Activated CD8-positive, alpha-beta T cell treated with anti-CD3 and anti-CD28 coated beads for 36 hours (primary cell): Measurements from ENCODE around the gene MYOZ3. TPM values are rescaled to one million over a fixed set of nuclear protein-coding genes. Genes with fewer than 3 reads are reported as not detected.

Experiments
- ATAC-seq: fragments of 200-7000 bp; cut with Tn5 transposase; one replicate; pipeline ENCODE4 v1.10.0; 2021; ENCODE audit warnings: mild to moderate bottlenecking, moderate library complexity
- CTCF ChIA-PET: fragments of 350-600 bp; sonication (Branson Sonifier 250); formaldehyde crosslinking; loops from one replicate; lab custom pipeline; 2021; ENCODE audit warnings: antibody characterized with exemption; lab: Charles Lee
- POLR2A ChIA-PET: fragments of 350-600 bp; sonication (Branson Sonifier 250); formaldehyde crosslinking; loops from one replicate; lab custom pipeline; 2021; ENCODE audit warnings: antibody characterized with exemption; lab: Charles Lee
- DNase-seq: peaks from one replicate; pipeline ENCODE4 v3.0.0-alpha.2; 2020
- H3K27ac Mint-ChIP-seq: one replicate; pipeline ENCODE4 v1.8.0; 2021; ENCODE audit warnings: mild to moderate bottlenecking, mixed read lengths
- H3K27me3 Mint-ChIP-seq: one replicate; pipeline ENCODE4 v1.8.0; 2021; ENCODE audit warnings: mixed read lengths
- H3K36me3 Mint-ChIP-seq: one replicate; pipeline ENCODE4 v1.8.0; 2021; ENCODE audit warnings: low read depth, mixed read lengths
- H3K4me1 Mint-ChIP-seq: one replicate; pipeline ENCODE4 v1.8.0; 2021; ENCODE audit warnings: low read depth, mixed read lengths
- H3K4me3 Mint-ChIP-seq: one replicate; pipeline ENCODE4 v1.8.0; 2021; ENCODE audit warnings: mild to moderate bottlenecking, moderate library complexity, mixed read lengths
- H3K9me3 Mint-ChIP-seq: one replicate; pipeline ENCODE4 v1.8.0; 2021; ENCODE audit warnings: mixed read lengths
- CTCF ChIP-seq: fragments of 200-600 bp; IDR thresholded peaks from one replicate; pipeline ENCODE4 v1.8.0; 2022; ENCODE audit warnings: antibody characterized with exemption, mild to moderate bottlenecking
- intact Hi-C: fragments of 100-400 bp; cut with micrococcal nuclease; formaldehyde crosslinking; loops from one replicate; pipeline ENCODE4 v1.10.0; 2022
- total RNA-seq, 2 experiments: library from RNA; stranded (reverse); gene quantifications; one replicate each; pipeline ENCODE4 v1.2.3, GENCODE V29; 2021

MYOZ3 gene
- total RNA-seq, 2 experiments from 2014 or later: 0.11 to 0.20 TPM

GRCh38 chr5:150660108-150660831 is 781 bp upstream of the MYOZ3 start:
- Mint-ChIP-seq H3K27ac (no peak overlapping the region), H3K4me1 (peaks cover 3% of the 10 kb centered on the region), H3K4me3 (no peak overlapping the region), H3K27me3 (no peaks in the 10 kb centered on the region), H3K9me3 (no peaks in the 10 kb centered on the region), H3K36me3 (no peaks in the 10 kb centered on the region)
- intact Hi-C loops: no loop called here
- DNase-seq: no peak
- ChIA-PET CTCF (interaction anchor here (1.4 to 2.0 kb wide), 2 partner anchors 99 to 115 kb away, joined by 3 to 10 read pairs; no protein-coding TSS in a partner anchor), POLR2A (no interaction called here)
- no peak for ATAC-seq
- no peak for TF ChIP-seq CTCF

- ATAC-seq: no peak
- Mint-ChIP-seq H3K36me3 (no peaks in the 10 kb centered on the region), H3K27ac (no peak overlapping the region), H3K27me3 (no peaks in the 10 kb centered on the region), H3K4me1 (no peaks in the 10 kb centered on the region), H3K4me3 (no peak overlapping the region), H3K9me3 (no peaks in the 10 kb centered on the region)
- no peak for TF ChIP-seq CTCF
- ChIA-PET POLR2A (interaction anchor here (0.5 to 0.6 kb wide), 2 partner anchors 129 to 270 kb away, joined by 3 read pairs; no protein-coding TSS in a partner anchor), CTCF (interaction anchor here (2.0 kb wide), 1 partner anchor 101 kb away, joined by 10 read pairs; no protein-coding TSS in a partner anchor)
- intact Hi-C loops: no loop called here
- no peak for DNase-seq
Observed at GRCh38 chr5:150661821-150662596, 958 bp downstream of the MYOZ3 start.

- intact Hi-C loops: no loop called here
- H3K4me3 Mint-ChIP-seq: no peak overlapping the region
- no peak overlapping the region for H3K27ac Mint-ChIP-seq
- H3K4me1 Mint-ChIP-seq: no peaks in the 10 kb centered on the region
- H3K36me3 Mint-ChIP-seq: no peaks in the 10 kb centered on the region
- POLR2A ChIA-PET: interaction anchor here (0.6 to 0.8 kb wide), 2 partner anchors 38 to 271 kb away, joined by 3 read pairs; partner anchors contain the start of gene RBM22
- CTCF ChIA-PET: interaction anchor here (0.8 kb wide), 1 partner anchor 103 kb away, joined by 3 read pairs; no protein-coding TSS in a partner anchor
- no peaks in the 10 kb centered on the region for H3K27me3 Mint-ChIP-seq
- ATAC-seq (no peak), DNase-seq (no peak)
- no peak for TF ChIP-seq CTCF
- H3K9me3 Mint-ChIP-seq: no peaks in the 10 kb centered on the region
Observed at GRCh38 chr5:150662731-150663516, 1.9 kb downstream of the MYOZ3 start.

- H3K36me3 Mint-ChIP-seq: no peaks in the 10 kb centered on the region
Observed at GRCh38 chr5:150663936-150664335, 2.9 kb downstream of the MYOZ3 start.

More at GRCh38 chr5:150663936-150664335, 2.9 kb downstream of the MYOZ3 start:
- DNase-seq (no peak), ATAC-seq (no peak)
- ChIA-PET CTCF (interaction anchor here (1.1 to 1.4 kb wide), 2 partner anchors 8 to 204 kb away, joined by 3 read pairs; no protein-coding TSS in a partner anchor), POLR2A (interaction anchor here (0.8 kb wide), 1 partner anchor 37 kb away, joined by 3 read pairs; the partner anchor contains the start of gene RBM22)
- no peak overlapping the region for H3K27ac Mint-ChIP-seq
- no peak for TF ChIP-seq CTCF
- H3K4me3 Mint-ChIP-seq: no peak overlapping the region
- no peaks in the 10 kb centered on the region for H3K27me3 Mint-ChIP-seq
- H3K4me1 Mint-ChIP-seq: no peaks in the 10 kb centered on the region
- intact Hi-C loops: no loop called here
- H3K9me3 Mint-ChIP-seq: no peaks in the 10 kb centered on the region
